Measurements from ENCODE around the gene ZNF74.

GRCh38 chr22:20427104-20427944 is 33.4 kb downstream of the ZNF74 start:
- TF ChIP-seq TP53 (CRISPR knock-in tag; IDR thresholded peaks at IDR 0.05), result no peak
- TF ChIP-seq SMC3 (IDR thresholded peaks at IDR 0.05), result no peak
- no peak for TF ChIP-seq BCL3 (IDR thresholded peaks at IDR 0.05)
- TF ChIP-seq HDAC2 (IDR thresholded peaks at IDR 0.05), result no peak
- no peak for TF ChIP-seq POLR2A (IDR thresholded peaks at IDR 0.05; ENCODE audit: low read length)
- TF ChIP-seq JUN (IDR thresholded peaks at IDR 0.05), result no peak
- TF ChIP-seq NR3C1 (IDR thresholded peaks at IDR 0.05), result no peak
- TF ChIP-seq, protein P1, sequence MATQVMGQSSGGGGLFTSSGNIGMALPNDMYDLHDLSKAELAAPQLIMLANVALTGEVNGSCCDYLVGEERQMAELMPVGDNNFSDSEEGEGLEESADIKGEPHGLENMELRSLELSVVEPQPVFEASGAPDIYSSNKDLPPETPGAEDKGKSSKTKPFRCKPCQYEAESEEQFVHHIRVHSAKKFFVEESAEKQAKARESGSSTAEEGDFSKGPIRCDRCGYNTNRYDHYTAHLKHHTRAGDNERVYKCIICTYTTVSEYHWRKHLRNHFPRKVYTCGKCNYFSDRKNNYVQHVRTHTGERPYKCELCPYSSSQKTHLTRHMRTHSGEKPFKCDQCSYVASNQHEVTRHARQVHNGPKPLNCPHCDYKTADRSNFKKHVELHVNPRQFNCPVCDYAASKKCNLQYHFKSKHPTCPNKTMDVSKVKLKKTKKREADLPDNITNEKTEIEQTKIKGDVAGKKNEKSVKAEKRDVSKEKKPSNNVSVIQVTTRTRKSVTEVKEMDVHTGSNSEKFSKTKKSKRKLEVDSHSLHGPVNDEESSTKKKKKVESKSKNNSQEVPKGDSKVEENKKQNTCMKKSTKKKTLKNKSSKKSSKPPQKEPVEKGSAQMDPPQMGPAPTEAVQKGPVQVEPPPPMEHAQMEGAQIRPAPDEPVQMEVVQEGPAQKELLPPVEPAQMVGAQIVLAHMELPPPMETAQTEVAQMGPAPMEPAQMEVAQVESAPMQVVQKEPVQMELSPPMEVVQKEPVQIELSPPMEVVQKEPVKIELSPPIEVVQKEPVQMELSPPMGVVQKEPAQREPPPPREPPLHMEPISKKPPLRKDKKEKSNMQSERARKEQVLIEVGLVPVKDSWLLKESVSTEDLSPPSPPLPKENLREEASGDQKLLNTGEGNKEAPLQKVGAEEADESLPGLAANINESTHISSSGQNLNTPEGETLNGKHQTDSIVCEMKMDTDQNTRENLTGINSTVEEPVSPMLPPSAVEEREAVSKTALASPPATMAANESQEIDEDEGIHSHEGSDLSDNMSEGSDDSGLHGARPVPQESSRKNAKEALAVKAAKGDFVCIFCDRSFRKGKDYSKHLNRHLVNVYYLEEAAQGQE (IDR thresholded peaks at IDR 0.05), result no peak
- no peak for TF ChIP-seq CTCF (IDR thresholded peaks at IDR 0.05)
- no peak for TF ChIP-seq HES2 (IDR thresholded peaks at IDR 0.05)
- no peak for TF ChIP-seq CEBPB (IDR thresholded peaks at IDR 0.05)
- TF ChIP-seq ESRRA (IDR thresholded peaks at IDR 0.05; ENCODE audit: borderline replicate concordance, low read length), result no peak
- TF ChIP-seq CHD4 (IDR thresholded peaks at IDR 0.05; ENCODE audit: borderline replicate concordance), result no peak
